Spleen (tissue), 11 donors: Measurements from ENCODE around the gene USP37. TPM values are rescaled to one million over a fixed set of nuclear protein-coding genes. Genes with fewer than 3 reads are reported as not detected.

ENCODE experiments used
- DNase-seq: peaks from one replicate; pipeline ENCODE4 v3.0.0-alpha.2; 2020
- H3K27ac ChIP-seq, 8 donors: fragments of 200-600 bp; sonication (generic) in 7 of 8; 1 replicate in 4 of 8; 2 replicates in 4 of 8; pipeline versions ENCODE4 v1.5.0 to v1.8.0; 2016 to 2021; ENCODE audit warnings: inconsistent platforms in 4 of 8, mild to moderate bottlenecking in 4 of 8, moderate library complexity in 1 of 8
- H3K27me3 ChIP-seq, 7 donors: fragments of 200-600 bp; sonication (generic) in 6 of 7; replicated peaks in 1 of 7; 1 replicate in 4 of 7; 2 replicates in 3 of 7; pipeline versions ENCODE4 v1.5.0 to v1.8.0; 2016 to 2021; ENCODE audit warnings: inconsistent platforms in 3 of 7, mild to moderate bottlenecking in 1 of 7
- H3K36me3 ChIP-seq, 6 donors: fragments of 200-600 bp; sonication (generic) in 5 of 6; 1 replicate in 4 of 6; 2 replicates in 2 of 6; pipeline versions ENCODE4 v1.5.0 to v1.8.0; 2016 to 2021; ENCODE audit warnings: inconsistent platforms in 2 of 6
- H3K4me1 ChIP-seq, 6 donors: fragments of 200-600 bp; sonication (generic) in 5 of 6; 1 replicate in 3 of 6; 2 replicates in 3 of 6; pipeline versions ENCODE4 v1.5.0 to v1.8.0; 2016 to 2021; ENCODE audit warnings: inconsistent platforms in 3 of 6
- H3K4me3 ChIP-seq, 8 donors: fragments of 200-600 bp; sonication (generic) in 7 of 8; 1 replicate in 4 of 8; 2 replicates in 4 of 8; pipeline versions ENCODE4 v1.5.0 to v1.8.0; 2016 to 2021; ENCODE audit warnings: inconsistent platforms in 4 of 8, mild to moderate bottlenecking in 4 of 8, moderate library complexity in 2 of 8
- H3K9me3 ChIP-seq, 8 donors: fragments of 200-600 bp; sonication (generic) in 7 of 8; 1 replicate in 4 of 8; 2 replicates in 4 of 8; pipeline versions ENCODE4 v1.5.0 to v1.8.0; 2016 to 2021; ENCODE audit warnings: inconsistent platforms in 4 of 8
- POLR2A ChIP-seq, 3 donors: fragments of 450-650 bp; IDR thresholded peaks; one replicate each; pipeline ENCODE4 v1.5.1; 2017; ENCODE audit warnings: antibody characterized with exemption in 3 of 3, mild to moderate bottlenecking in 1 of 3
- POLR2AphosphoS5 ChIP-seq, 3 donors: sonication (generic); formaldehyde crosslinking; IDR thresholded peaks; one replicate each; pipeline ENCODE4 v1.5.1; 2017; ENCODE audit warnings: antibody characterized with exemption in 3 of 3
- WGBS, 5 donors: extraction: QIAGEN DNeasy Blood & Tissue Kit in 3 of 5; methylation state at CpG; one replicate each; pipeline versions ENCODE4 v1.1.5 to v1.1.7; 2013 to 2018; 5-methylcytosine and 5-hydroxymethylcytosine counted together
- intact Hi-C: fragments of 100-400 bp; cut with DNase I; formaldehyde crosslinking; loops from one replicate; pipeline ENCODE4 v1.15.0; 2023; ENCODE audit warnings: low total_unique reads
- polyA plus RNA-seq, 3 donors: library from polyadenylated mRNA; stranded (reverse); fragments of 200-250 nt; gene quantifications; one replicate each; pipeline ENCODE4 v1.2.1, GENCODE V29; 2013
- total RNA-seq, 7 donors: library from RNA; depleted of rRNA in 3 of 7; stranded (reverse); fragments of >200 nt in 3 of 7; fragmentation: NEBNext Ultra II Directional in 4 of 7; extraction: Animal tissue kit (Norgen Biotek cat#: 25700) in 4 of 7; gene quantifications; one replicate each; pipeline versions ENCODE4 v1.1.0 to v1.2.1, GENCODE V29; 2016 to 2021
- TF ChIP-seq, protein P1 (sequence below), 11 experiments: fragments of 200-600 bp in 7 of 11; fragments of 450-650 bp in 4 of 11; sonication (generic) in 4 of 11; IDR thresholded peaks in 8 of 11; conservative IDR thresholded peaks in 3 of 11; 1 replicate in 7 of 11; 2 replicates in 4 of 11; pipeline versions ENCODE4 v1.4.0 to v1.8.0; 2016 to 2021; ENCODE audit warnings: antibody characterized with exemption in 11 of 11, inconsistent platforms in 4 of 11, mild to moderate bottlenecking in 1 of 11
- donor health status: healthy with polysubstance abuse.
- donor health status: DM: no; HTN: no; CAD: no; lungs with moderate emphysema.
- donor health status: DM: no; HTN: no; CAD: no.
- donor health status: Bipolar disorder and iron deficiency.
- donor health status: healthy.
- donor health status: DM: no; HTN: no; CAD: no.
- donor health status: DM: yes; HTN: yes; CAD: no.

USP37 gene
- total and polyA plus RNA-seq, 10 donors = 1.8 to 19.2 (median 14.1) TPM

DNA sequence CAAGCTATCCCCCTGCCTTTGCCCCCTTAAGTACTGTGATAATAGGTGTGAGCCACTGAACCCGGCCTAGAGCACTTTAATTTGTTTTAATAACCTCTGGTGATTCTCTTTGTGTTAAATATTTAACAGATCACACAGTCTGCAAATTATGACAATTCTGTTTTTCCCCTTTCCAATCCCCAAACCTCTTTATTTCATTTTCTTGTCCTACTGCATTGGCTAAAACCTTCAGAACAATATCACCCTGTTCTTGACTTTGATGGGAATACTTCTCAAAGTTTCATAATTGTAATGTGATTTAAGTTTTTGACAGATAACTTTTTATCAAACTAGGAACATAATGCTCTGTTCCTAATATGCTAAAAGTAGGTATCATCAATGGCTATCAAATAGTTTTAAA, 44.5 kb downstream of the USP37 start:
- Histone ChIP-seq H3K27ac (no peak overlapping the region), H3K36me3 (peaks cover 2 to 95% (median 33%) of the 10 kb centered on the region in 6 donors)

DNA sequence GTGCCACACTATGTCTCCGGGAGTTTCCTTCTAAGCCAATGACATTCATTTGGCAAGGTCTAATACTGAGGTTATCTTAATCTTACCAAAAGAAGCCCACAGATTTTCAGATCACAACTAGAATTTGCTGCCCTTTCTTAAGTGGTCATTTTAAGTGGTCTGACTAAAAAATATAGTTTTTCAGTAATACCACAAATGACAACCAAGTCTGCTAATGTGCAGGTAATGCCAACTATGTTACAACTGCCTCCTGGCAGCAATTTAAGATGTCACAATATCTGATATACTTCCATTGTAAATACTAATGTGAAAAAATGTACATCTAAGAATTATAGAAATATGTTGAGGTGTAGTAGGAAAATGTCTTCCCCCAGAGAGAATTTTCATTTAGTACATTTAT, 49.3 kb downstream of the USP37 start:
- H3K36me3 ChIP-seq = peaks cover 0 to 47% (median 13%) of the 10 kb centered on the region in 6 donors
- no peak overlapping the region for H3K4me3 ChIP-seq
- H3K27ac ChIP-seq = no peak overlapping the region
- 94 to 100% (median 96%) methylated on average over 1 of the region's 1 CpG for WGBS, 5 donors
- TF ChIP-seq POLR2AphosphoS5 (IDR thresholded peaks at IDR 0.05) = no peak
- TF ChIP-seq, protein P1, sequence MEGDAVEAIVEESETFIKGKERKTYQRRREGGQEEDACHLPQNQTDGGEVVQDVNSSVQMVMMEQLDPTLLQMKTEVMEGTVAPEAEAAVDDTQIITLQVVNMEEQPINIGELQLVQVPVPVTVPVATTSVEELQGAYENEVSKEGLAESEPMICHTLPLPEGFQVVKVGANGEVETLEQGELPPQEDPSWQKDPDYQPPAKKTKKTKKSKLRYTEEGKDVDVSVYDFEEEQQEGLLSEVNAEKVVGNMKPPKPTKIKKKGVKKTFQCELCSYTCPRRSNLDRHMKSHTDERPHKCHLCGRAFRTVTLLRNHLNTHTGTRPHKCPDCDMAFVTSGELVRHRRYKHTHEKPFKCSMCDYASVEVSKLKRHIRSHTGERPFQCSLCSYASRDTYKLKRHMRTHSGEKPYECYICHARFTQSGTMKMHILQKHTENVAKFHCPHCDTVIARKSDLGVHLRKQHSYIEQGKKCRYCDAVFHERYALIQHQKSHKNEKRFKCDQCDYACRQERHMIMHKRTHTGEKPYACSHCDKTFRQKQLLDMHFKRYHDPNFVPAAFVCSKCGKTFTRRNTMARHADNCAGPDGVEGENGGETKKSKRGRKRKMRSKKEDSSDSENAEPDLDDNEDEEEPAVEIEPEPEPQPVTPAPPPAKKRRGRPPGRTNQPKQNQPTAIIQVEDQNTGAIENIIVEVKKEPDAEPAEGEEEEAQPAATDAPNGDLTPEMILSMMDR (IDR thresholded peaks at IDR 0.05 in 8 of 11, conservative IDR thresholded peaks at IDR 0.05 in 3 of 11) = no peak
- no peak for TF ChIP-seq POLR2A (IDR thresholded peaks at IDR 0.05)
- H3K9me3 ChIP-seq = peaks cover 0 to 5% (median under 1%) of the 10 kb centered on the region in 8 donors
- H3K27me3 ChIP-seq = no peaks in the 10 kb centered on the region
- no peaks in the 10 kb centered on the region for H3K4me1 ChIP-seq
- no peak for DNase-seq
- intact Hi-C loops = no loop called here

More for the DNA sequence above, 44.5 kb downstream of the USP37 start:
- intact Hi-C loops = no loop called here
- WGBS, 5 donors = 46 to 100% (median 97%) methylated on average over 1 of the region's 1 CpG
- H3K4me1 ChIP-seq = no peaks in the 10 kb centered on the region
- no peak for DNase-seq
- H3K27me3 ChIP-seq = no peaks in the 10 kb centered on the region
- no peak overlapping the region for H3K4me3 ChIP-seq
- TF ChIP-seq POLR2A (IDR thresholded peaks at IDR 0.05) (no peak), POLR2AphosphoS5 (IDR thresholded peaks at IDR 0.05) (no peak)
- TF ChIP-seq, protein P1 (IDR thresholded peaks at IDR 0.05 in 8 of 11, conservative IDR thresholded peaks at IDR 0.05 in 3 of 11) = no peak
- H3K9me3 ChIP-seq = peaks cover 0 to 24% (median 7%) of the 10 kb centered on the region in 8 donors

DNA sequence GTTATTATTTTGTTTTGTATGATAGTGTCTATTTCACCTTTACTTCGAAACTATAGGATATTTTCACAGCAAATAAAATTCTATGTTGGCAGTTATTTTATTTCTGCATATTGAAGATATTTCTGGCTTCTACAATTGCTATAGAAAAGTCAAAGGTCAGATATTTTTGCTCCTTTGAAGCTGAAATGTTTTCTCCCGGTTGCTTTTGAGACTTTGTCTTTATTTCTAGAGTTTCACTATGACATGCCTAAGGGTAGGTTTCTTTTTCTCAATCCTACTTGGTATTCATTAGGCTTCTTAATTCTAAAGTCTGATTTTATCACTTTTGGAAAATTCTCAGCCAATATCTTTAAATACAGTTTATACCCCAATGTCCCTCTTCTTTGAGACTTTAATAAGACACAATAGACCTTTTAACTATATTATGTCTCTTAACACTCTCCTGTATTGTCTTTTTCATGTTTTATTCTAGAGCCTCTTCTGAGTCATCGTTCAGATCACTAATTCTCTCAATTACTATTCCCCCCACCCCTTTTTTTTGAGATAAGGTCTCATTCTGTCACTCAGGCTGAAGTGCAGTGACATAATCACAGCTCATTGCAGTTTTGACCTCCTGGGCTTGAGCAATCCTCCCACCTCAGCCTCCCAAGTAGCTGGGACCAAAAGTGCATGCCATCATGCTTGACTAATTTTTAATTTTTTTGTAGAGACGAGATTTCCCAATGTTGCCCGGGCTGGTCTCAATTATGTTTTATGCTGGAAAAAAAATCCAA, 50.5 kb downstream of the USP37 start:
- Histone ChIP-seq H3K36me3 (peaks cover 0 to 41% (median 6%) of the 10 kb centered on the region in 6 donors), H3K27me3 (no peaks in the 10 kb centered on the region), H3K27ac (no peak overlapping the region), H3K4me3 (no peak overlapping the region), H3K9me3 (no peaks in the 10 kb centered on the region), H3K4me1 (no peaks in the 10 kb centered on the region)
- TF ChIP-seq POLR2A (IDR thresholded peaks at IDR 0.05) (no peak), POLR2AphosphoS5 (IDR thresholded peaks at IDR 0.05) (no peak)
- DNase-seq = no peak
- intact Hi-C loops = no loop called here
- WGBS, 5 donors = 71 to 82% (median 76%) methylated on average over 5 of the region's 5 CpGs

DNA sequence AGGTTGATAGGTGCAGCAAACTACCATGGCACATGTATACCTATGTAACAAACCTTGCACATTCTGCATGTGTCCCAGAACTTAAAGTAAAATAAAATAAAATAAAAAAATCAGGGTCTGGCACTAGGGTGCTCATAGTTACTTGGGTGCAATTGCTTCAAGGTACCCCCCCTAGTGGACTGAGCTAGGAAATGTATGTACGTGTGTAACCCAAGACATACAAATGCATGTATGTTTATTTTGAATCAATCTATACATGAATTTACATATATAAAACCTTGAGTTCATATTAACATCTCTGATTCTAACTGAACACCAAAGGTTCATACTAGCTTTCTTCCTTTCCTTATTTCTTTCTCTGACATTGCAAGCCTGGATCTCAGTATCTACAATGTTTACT, 51.5 kb downstream of the USP37 start:
- Histone ChIP-seq H3K36me3 (peaks cover 0 to 36% (median 2%) of the 10 kb centered on the region in 6 donors), H3K9me3 (no peaks in the 10 kb centered on the region), H3K4me3 (no peak overlapping the region), H3K4me1 (no peaks in the 10 kb centered on the region), H3K27me3 (no peaks in the 10 kb centered on the region), H3K27ac (no peak overlapping the region)
- 74 to 92% (median 77%) methylated on average over 1 of the region's 1 CpG for WGBS, 5 donors
- TF ChIP-seq, protein P1 (IDR thresholded peaks at IDR 0.05 in 8 of 11, conservative IDR thresholded peaks at IDR 0.05 in 3 of 11) = peak in 6 of 11 experiments; percentile 19 to 48 (median 42)
- TF ChIP-seq POLR2AphosphoS5 (IDR thresholded peaks at IDR 0.05) = no peak
- DNase-seq = no peak
- intact Hi-C loops = no loop called here
